Omental fat pad (tissue), 4 donors: Measurements from ENCODE around the gene RIPK1. TPM values are rescaled to one million over a fixed set of nuclear protein-coding genes. Genes with fewer than 3 reads are reported as not detected.

ENCODE experiments used
- ATAC-seq: fragments of 150-250 bp; one replicate; pipeline ENCODE4 v1.9.1; 2016; ENCODE audit warnings: mild to moderate bottlenecking, moderate library complexity; ENCODE audit not compliant: low FRiP score
- DNase-seq: peaks from one replicate; pipeline ENCODE4 v3.0.0-alpha.2; 2019; ENCODE audit warnings: low spot score
- CTCF ChIP-seq, 3 donors: fragments of 450-650 bp; IDR thresholded peaks; one replicate each; pipeline ENCODE4 v1.5.1; 2016 to 2017; ENCODE audit warnings: antibody characterized with exemption in 3 of 3, mild to moderate bottlenecking in 3 of 3, moderate library complexity in 2 of 3
- total RNA-seq, 4 donors: library from RNA; depleted of rRNA; stranded (reverse); fragments of >200 nt; gene quantifications; one replicate each; pipeline ENCODE4 v1.1.0, GENCODE V29; 2016

RIPK1 gene
- total RNA-seq, 4 donors from 2014 or later = 29.6 to 47.0 (median 31.1) TPM

GRCh38 chr6:3079682-3080081, 11.4 kb downstream of the RIPK1 start:
- DNase-seq (no peak), ATAC-seq (no peak)
- no peak for TF ChIP-seq CTCF (IDR thresholded peaks at IDR 0.05)

GRCh38 chr6:3081960-3082359, 13.7 kb downstream of the RIPK1 start:
- TF ChIP-seq CTCF (IDR thresholded peaks at IDR 0.05) = no peak
- ATAC-seq = no peak
- no peak for DNase-seq

GRCh38 chr6:3085074-3085473, 16.8 kb downstream of the RIPK1 start:
- no peak for TF ChIP-seq CTCF (IDR thresholded peaks at IDR 0.05)
- ATAC-seq (no peak), DNase-seq (no peak)

- no peak for DNase-seq
- TF ChIP-seq CTCF (IDR thresholded peaks at IDR 0.05) = no peak
- ATAC-seq = no peak
Observed at GRCh38 chr6:3086282-3086946, 18.1 kb downstream of the RIPK1 start.

GRCh38 chr6:3088446-3088845, 20.2 kb downstream of the RIPK1 start:
- DNase-seq (no peak), ATAC-seq (no peak)
- no peak for TF ChIP-seq CTCF (IDR thresholded peaks at IDR 0.05)

GRCh38 chr6:3088968-3089367, 20.7 kb downstream of the RIPK1 start:
- ATAC-seq = no peak
- DNase-seq = no peak
- no peak for TF ChIP-seq CTCF (IDR thresholded peaks at IDR 0.05)

- ATAC-seq (no peak), DNase-seq (no peak)
- no peak for TF ChIP-seq CTCF (IDR thresholded peaks at IDR 0.05)
Observed at GRCh38 chr6:3090013-3090412, 21.7 kb downstream of the RIPK1 start.
